Adrenal gland (tissue), 12 donors: ENCODE measurements around the gene FAM53B. TPM values are rescaled to one million over a fixed set of nuclear protein-coding genes. Genes with fewer than 3 reads are reported as not detected.
A peak's percentile ranks its signal among the peaks of the same experiment; 100 is the strongest.

ENCODE experiments used
- DNase-seq, 7 donors: peaks; one replicate each; pipeline ENCODE4 v3.0.0-alpha.2; 2019 to 2020
- H3K27ac ChIP-seq, 5 donors: fragments of 200-600 bp; sonication (generic) in 4 of 5; 1 replicate in 3 of 5; 2 replicates in 2 of 5; pipeline versions ENCODE4 v1.5.1 to v1.8.0; 2016 to 2020; ENCODE audit warnings: mild to moderate bottlenecking in 1 of 5
- H3K27me3 ChIP-seq: fragments of 200-600 bp; 2 replicates; pipeline ENCODE4 v1.8.0; 2021
- H3K36me3 ChIP-seq, 2 donors: fragments of 200-600 bp; replicated peaks in 1 of 2; 1 replicate in 1 of 2; 2 replicates in 1 of 2; pipeline versions ENCODE4 v1.5.1 to v1.8.0; 2018 to 2022
- H3K4me1 ChIP-seq, 2 donors: fragments of 200-600 bp; replicated peaks in 1 of 2; 1 replicate in 1 of 2; 2 replicates in 1 of 2; pipeline versions ENCODE4 v1.5.1 to v1.8.0; 2018 to 2021
- H3K4me3 ChIP-seq, 4 donors: fragments of 200-600 bp; sonication (generic) in 3 of 4; one replicate each; pipeline ENCODE4 v1.5.1; 2016 to 2018
- H3K9me3 ChIP-seq, 3 donors: fragments of 200-600 bp; sonication (generic) in 1 of 3; replicated peaks in 1 of 3; 1 replicate in 2 of 3; 2 replicates in 1 of 3; pipeline versions ENCODE4 v1.5.1 to v1.8.0; 2016 to 2021
- POLR2A ChIP-seq, 2 donors: fragments of 450-650 bp; IDR thresholded peaks; one replicate each; pipeline ENCODE4 v1.6.1; 2017; ENCODE audit warnings: antibody characterized with exemption in 2 of 2, mild to moderate bottlenecking in 2 of 2, moderate library complexity in 1 of 2
- WGBS, 4 donors: extraction: QIAGEN DNeasy Blood & Tissue Kit in 2 of 4; methylation state at CpG; one replicate each; pipeline versions ENCODE4 v1.1.5 to v1.1.7; 2013 to 2017; 5-methylcytosine and 5-hydroxymethylcytosine counted together
- intact Hi-C, 2 donors: fragments of 100-400 bp; cut with DNase I; formaldehyde crosslinking; loops; one replicate each; pipeline versions ENCODE4 v1.14.1 to v1.15.0; 2022 to 2023
- polyA plus RNA-seq, 3 donors: library from polyadenylated mRNA; stranded (reverse); fragments of 200-250 nt in 2 of 3; fragments of 350-450 nt in 1 of 3; fragmentation: Illumina TruSeq in 1 of 3; extraction: RNeasy Lipid Tissue Mini Kit (QIAGEN cat#74804) in 1 of 3; gene quantifications; one replicate each; pipeline ENCODE4 v1.2.3, GENCODE V29; 2013 to 2014
- total RNA-seq, 9 donors: library from RNA; depleted of rRNA in 4 of 9; stranded (reverse); fragments of >200 nt in 4 of 9; fragments of 120-200 nt in 1 of 9; fragmentation: NEBNext Ultra II Directional in 1 of 9; extraction: Animal tissue kit (Norgen Biotek cat#: 25700) in 1 of 9; gene quantifications; one replicate each; pipeline versions ENCODE4 v1.1.0 to v1.2.4, GENCODE V29; 2013 to 2023
- TF ChIP-seq, protein P1 (sequence below), 6 experiments: fragments of 450-650 bp in 4 of 6; fragments of 200-600 bp in 2 of 6; sonication (generic) in 1 of 6; IDR thresholded peaks; 1 replicate in 5 of 6; 2 replicates in 1 of 6; pipeline versions ENCODE4 v1.5.1 to v1.8.0; 2016 to 2021; ENCODE audit warnings: antibody characterized with exemption in 6 of 6, mild to moderate bottlenecking in 2 of 6, moderate library complexity in 1 of 6
- donor health status: healthy with polysubstance abuse.
- donor health status: Bipolar disorder and iron deficiency.
- donor health status: DM: yes; HTN: yes; CAD: no.
- donor health status: DM: no; HTN: no; CAD: no.
- donor health status: DM: no; HTN: no; CAD: no.
- donor health status: DM: yes; HTN: yes; CAD: no.

Gene FAM53B
- total and polyA plus RNA-seq, 12 donors = 15.1 to 90.9 (median 65.5) TPM

DNA sequence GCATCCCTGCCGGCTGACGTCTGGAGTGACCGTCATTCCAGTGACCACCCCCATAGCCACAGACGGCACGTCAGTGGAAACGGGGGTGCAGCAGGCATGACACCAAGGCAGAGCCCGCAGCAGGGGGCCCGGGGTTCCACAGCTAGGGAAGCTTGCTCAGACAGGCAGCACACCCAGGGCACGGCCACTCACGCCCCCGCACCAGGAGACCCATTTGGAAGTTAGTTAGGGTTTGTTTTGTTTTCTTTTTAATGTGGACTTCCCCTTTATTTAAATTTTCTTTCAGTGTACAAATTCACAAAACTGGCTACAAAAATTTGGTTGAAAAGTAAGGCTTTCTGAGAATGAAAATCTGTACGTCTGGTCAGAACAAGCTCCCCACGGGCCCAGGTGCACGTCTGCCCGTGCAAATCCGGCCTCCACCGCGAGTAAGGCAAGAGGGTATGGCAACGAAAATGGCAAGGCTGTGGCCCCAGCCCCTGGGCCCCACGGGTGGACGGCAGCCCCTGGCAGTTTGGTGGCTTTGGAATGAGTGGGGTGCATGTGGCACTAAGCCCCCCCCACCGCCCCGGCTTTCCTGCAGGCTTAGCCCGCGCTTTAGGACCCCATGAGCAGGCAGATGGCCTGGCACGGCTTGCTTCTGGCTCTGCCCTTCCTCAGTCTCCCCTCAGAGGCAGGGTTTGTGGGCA lies 124.2 kb downstream of the FAM53B start:
- WGBS, 4 donors = 78 to 83% (median 82%) methylated on average over 15 to 26 of the region's 26 CpGs
- H3K36me3 ChIP-seq = peaks cover 0 to 32% of the 10 kb centered on the region in 2 donors
- no peak overlapping the region for H3K4me3 ChIP-seq
- no peaks in the 10 kb centered on the region for H3K9me3 ChIP-seq
- H3K4me1 ChIP-seq = peaks cover 7 to 13% of the 10 kb centered on the region in 2 donors
- peak overlapping the region in 1 of 5 donors; percentile 5 for H3K27ac ChIP-seq
- no peak for DNase-seq
- no peaks in the 10 kb centered on the region for H3K27me3 ChIP-seq
- no peak for TF ChIP-seq POLR2A (IDR thresholded peaks at IDR 0.05)
- TF ChIP-seq, protein P1, sequence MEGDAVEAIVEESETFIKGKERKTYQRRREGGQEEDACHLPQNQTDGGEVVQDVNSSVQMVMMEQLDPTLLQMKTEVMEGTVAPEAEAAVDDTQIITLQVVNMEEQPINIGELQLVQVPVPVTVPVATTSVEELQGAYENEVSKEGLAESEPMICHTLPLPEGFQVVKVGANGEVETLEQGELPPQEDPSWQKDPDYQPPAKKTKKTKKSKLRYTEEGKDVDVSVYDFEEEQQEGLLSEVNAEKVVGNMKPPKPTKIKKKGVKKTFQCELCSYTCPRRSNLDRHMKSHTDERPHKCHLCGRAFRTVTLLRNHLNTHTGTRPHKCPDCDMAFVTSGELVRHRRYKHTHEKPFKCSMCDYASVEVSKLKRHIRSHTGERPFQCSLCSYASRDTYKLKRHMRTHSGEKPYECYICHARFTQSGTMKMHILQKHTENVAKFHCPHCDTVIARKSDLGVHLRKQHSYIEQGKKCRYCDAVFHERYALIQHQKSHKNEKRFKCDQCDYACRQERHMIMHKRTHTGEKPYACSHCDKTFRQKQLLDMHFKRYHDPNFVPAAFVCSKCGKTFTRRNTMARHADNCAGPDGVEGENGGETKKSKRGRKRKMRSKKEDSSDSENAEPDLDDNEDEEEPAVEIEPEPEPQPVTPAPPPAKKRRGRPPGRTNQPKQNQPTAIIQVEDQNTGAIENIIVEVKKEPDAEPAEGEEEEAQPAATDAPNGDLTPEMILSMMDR (IDR thresholded peaks at IDR 0.05) = no peak
- intact Hi-C loops = loop anchor here in 1 of 2 donors (10.0 kb wide), 1 partner anchor 85 kb away; no protein-coding TSS in a partner anchor

DNA sequence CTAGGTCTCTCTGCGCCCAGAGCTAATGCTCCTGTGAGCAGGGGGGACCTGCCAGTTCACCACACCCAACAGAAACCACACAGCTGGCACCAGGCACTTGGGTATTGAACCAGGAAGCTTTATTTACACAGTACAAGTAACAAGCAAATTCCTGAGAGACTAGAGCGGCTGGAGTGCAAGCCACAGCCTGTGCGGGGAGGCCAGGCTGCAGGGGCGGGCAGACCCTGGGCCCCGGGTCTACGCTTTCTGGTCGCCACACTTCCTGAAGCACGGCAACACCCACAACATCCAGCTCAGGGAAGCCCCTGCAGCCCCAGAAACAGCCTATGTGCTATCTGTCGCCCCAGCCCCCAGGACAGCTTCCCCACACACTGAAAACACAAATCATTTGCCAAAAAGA lies 125.0 kb downstream of the FAM53B start:
- H3K27me3 ChIP-seq = no peaks in the 10 kb centered on the region
- peaks cover 0 to 29% of the 10 kb centered on the region in 2 donors for H3K36me3 ChIP-seq
- H3K4me1 ChIP-seq = peaks cover 11 to 21% of the 10 kb centered on the region in 2 donors
- intact Hi-C loops = no loop called here
- no peaks in the 10 kb centered on the region for H3K9me3 ChIP-seq
- TF ChIP-seq, protein P1 (IDR thresholded peaks at IDR 0.05) = no peak
- TF ChIP-seq POLR2A (IDR thresholded peaks at IDR 0.05) = no peak
- no peak overlapping the region for H3K4me3 ChIP-seq
- H3K27ac ChIP-seq = peak overlapping the region in 1 of 5 donors; percentile 22
- DNase-seq = no peak
- 78 to 81% (median 79%) methylated on average over 3 to 9 of the region's 9 CpGs for WGBS, 4 donors

DNA sequence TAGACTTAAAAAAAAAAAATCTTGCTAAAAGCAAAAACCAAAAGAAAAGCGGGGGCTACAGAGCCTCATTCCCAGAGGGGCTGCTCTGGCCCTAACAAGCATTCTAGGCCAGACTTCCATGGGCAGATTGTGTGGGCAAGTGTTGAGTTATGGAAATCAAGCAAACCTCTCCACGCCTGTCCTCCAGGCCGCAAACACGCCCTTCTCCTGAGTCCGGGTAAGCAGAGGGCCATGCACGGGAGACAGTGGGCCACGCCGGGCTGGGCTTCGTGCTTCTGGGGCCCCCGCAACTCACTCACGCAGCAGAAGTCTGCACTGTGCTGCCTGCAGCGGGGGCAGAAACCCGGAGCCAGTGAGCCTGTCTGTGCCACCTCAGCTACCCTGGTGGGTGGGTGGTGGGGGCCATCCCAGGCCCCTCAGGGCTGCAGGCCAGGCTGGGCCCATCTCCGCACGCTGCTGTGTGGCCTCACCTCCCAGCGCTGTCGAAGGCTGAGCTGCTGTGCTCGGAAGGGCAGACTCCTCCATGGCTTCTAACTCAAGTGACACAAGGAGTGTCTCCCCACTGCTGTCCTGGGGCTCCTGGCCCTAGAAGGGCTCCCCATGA lies 125.6 kb downstream of the FAM53B start:
- peaks cover 0 to 25% of the 10 kb centered on the region in 2 donors for H3K36me3 ChIP-seq
- H3K9me3 ChIP-seq = no peaks in the 10 kb centered on the region
- no peak overlapping the region for H3K4me3 ChIP-seq
- no peak overlapping the region for H3K27ac ChIP-seq
- peaks cover 17 to 27% of the 10 kb centered on the region in 2 donors for H3K4me1 ChIP-seq
- no peak for DNase-seq
- TF ChIP-seq, protein P1 (IDR thresholded peaks at IDR 0.05) = no peak
- no peak for TF ChIP-seq POLR2A (IDR thresholded peaks at IDR 0.05)
- H3K27me3 ChIP-seq = no peaks in the 10 kb centered on the region
- WGBS, 4 donors = 89 to 95% (median 93%) methylated on average over 11 to 18 of the region's 18 CpGs
- intact Hi-C loops = no loop called here

DNA sequence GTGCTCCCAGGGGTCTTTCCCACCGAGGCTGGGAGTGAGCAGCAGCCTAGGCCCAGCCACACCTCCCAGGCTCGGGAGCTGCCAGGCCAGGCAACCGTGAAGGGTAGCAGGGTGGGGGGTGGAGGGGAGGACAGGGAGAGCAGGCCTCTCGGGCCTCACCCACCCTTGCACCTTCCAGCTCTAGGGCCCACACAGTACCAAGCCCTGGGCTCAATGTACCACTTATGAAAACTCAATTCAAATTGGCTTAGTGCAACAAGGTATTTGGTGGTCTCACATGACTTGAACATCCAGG lies 127.4 kb downstream of the FAM53B start:
- Histone ChIP-seq H3K9me3 (no peaks in the 10 kb centered on the region), H3K36me3 (peaks cover 0 to 11% of the 10 kb centered on the region in 2 donors), H3K27me3 (no peaks in the 10 kb centered on the region), H3K4me1 (peaks cover 22 to 33% of the 10 kb centered on the region in 2 donors), H3K27ac (no peak overlapping the region), H3K4me3 (no peak overlapping the region)
- no peak for DNase-seq
- WGBS, 4 donors = 82 to 92% (median 86%) methylated on average over 1 to 4 of the region's 4 CpGs
- intact Hi-C loops = no loop called here
- no peak for TF ChIP-seq POLR2A (IDR thresholded peaks at IDR 0.05)
- TF ChIP-seq, protein P1 (IDR thresholded peaks at IDR 0.05) = no peak
